ENCODE measurements around the gene LRRC43.

- TF ChIP-seq, protein P1, sequence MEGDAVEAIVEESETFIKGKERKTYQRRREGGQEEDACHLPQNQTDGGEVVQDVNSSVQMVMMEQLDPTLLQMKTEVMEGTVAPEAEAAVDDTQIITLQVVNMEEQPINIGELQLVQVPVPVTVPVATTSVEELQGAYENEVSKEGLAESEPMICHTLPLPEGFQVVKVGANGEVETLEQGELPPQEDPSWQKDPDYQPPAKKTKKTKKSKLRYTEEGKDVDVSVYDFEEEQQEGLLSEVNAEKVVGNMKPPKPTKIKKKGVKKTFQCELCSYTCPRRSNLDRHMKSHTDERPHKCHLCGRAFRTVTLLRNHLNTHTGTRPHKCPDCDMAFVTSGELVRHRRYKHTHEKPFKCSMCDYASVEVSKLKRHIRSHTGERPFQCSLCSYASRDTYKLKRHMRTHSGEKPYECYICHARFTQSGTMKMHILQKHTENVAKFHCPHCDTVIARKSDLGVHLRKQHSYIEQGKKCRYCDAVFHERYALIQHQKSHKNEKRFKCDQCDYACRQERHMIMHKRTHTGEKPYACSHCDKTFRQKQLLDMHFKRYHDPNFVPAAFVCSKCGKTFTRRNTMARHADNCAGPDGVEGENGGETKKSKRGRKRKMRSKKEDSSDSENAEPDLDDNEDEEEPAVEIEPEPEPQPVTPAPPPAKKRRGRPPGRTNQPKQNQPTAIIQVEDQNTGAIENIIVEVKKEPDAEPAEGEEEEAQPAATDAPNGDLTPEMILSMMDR (IDR thresholded peaks at IDR 0.05): no peak
- no peak for TF ChIP-seq POLR2A (IDR thresholded peaks at IDR 0.05)
Observed at GRCh38 chr12:122171399-122171798, 11.5 kb upstream of the LRRC43 start.
